Measurements from ENCODE around the gene SERTAD3. TPM values are rescaled to one million over a fixed set of nuclear protein-coding genes. Genes with fewer than 3 reads are reported as not detected.

The SERTAD3 gene, protein sequence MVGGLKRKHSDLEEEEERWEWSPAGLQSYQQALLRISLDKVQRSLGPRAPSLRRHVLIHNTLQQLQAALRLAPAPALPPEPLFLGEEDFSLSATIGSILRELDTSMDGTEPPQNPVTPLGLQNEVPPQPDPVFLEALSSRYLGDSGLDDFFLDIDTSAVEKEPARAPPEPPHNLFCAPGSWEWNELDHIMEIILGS
- total RNA-seq, result 12.6 and 17.0 TPM in 2 replicates

DNA sequence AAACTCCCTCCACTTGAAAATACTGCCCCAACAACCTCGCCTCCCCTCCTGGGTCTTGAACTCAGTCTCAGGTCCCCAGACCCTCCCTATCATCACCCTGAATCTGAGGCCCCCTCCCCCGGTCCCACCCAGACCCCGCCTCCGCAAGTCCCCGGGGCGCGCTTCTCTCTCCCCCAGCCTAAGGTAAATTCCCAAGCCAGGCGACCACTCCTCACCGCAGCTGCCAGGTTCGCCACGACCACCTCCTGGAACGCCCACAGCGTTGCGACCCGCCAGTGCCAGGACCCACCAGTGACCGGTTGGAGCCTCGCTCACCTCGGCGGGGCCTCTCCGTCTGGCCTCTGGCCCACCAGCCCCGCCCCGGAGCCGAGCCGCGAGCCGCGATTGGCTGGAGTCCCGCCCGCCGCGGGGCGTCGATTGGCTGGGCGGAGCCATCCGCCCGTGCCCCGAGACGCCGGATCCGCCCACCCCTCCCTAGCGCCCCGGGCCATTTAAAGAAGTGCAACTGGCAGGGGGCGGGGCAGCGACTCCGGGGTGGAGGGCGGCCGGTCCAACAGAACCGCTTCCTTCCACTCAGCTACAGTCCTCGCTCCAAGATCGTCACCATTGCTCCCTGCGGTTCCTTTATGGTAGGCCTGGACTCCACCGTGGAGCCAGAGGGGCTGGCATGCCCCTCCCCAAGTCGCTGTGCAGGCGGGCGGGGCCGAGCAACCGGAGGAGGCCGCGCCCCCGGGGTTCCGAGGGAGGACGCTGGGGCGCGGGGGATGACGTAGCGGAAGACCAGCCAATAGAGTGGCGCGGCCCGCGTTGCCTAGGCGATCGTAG is at the start of gene SERTAD3:
Gene SERTAD3, minus strand, starts transcription at position 336 of the 825 bp plus-strand sequence. CDS start 2,255 bp downstream, outside the sequence.

DNA sequence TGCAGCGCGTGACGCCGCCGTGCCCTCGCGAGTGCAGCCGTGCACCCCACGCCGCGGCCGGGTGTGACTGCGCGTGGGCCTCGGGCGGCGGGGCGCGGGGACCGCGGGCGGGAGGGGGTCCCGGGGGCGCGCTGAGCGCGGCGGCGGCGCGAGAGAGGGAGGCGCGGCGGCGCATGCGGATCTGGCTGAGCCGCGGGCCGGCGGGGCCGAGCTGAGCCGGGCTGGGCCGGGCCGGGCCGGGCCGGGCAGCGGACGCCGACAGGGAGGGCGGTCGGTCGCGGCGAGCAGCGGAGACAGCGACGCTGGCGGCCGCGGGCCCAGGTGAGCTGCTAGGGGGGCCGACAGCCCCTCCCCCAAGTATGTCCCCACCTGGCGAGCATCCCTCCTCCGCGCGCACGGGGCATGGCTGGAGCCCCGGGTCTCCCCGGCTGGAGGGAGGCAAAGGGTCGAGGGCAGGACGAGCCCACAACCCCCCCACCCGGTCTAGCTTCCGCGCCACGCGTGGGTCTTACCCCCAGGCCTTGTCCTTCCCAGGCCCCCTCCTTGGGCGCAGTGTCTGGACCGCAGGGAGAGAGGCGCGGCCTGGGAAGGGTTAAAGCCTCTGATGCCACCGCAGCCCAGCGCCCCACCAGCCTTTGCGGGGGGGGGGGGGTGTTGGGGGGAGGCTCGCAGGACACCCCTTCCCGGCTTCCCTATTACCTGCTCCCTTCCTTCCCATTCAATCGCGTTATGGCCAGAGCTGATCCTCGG is 23.0 kb upstream of the SERTAD3 start, which contains the start of gene SPTBN4:
Gene SPTBN4, plus strand, starts transcription at position 17 of the 750 bp plus-strand sequence. CDS start 5,621 bp downstream, outside the sequence.

DNA sequence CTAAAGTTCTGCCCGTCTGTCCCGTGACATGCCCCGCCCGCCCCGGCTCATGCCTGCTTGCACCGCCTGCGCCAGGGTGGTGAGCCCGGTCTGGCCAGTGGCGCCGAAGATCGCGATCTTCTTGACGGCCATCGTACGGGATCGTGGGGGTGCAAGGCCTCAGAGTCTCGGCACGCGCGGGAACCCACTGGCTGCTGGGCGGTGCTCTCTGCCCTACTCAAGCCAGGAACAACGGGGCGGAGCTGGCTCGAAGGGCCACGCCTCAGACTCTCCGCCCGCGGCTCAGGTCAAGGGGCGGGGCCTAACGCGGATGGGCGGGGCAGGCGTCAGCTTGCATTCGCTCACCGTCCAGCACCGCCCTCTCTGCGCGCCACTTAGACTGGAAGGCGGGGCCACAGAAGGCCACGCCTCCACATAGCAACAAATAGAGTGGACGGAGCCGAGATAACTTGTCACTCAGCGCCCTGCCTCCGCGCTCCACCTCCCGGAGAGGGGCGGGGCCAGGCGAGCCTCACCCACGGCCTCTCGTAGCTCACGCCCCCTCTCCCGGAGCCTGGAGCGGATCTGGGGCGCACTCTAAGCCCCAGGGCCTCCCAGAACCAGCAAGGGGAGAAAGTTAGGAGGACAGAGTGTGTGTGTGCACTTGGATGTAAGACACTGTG is 21.6 kb upstream of the SERTAD3 start, which contains the start of gene BLVRB:
Gene BLVRB, minus strand, starts transcription at position 189 of the 662 bp plus-strand sequence. Its CDS starts 57 bp downstream, at position 132.

GRCh38 chr19:40425450-40426287 is 18.5 kb downstream of the SERTAD3 start, which contains the start of gene SERTAD1:
TSS of gene SERTAD1 (minus strand) at chr19:40425992. CDS start at chr19:40423546, 2,446 bp downstream.

GRCh38 chr19:40413291-40413845 is 30.8 kb downstream of the SERTAD3 start, which contains the start of gene PRX:
TSS of gene PRX (minus strand) at chr19:40413378. CDS start at chr19:40407932, 5,446 bp downstream.

Other genes with a start within 250 kb of the SERTAD3 start
- not detected in 2 replicates for gene TTC9B, start 226.0 kb downstream of the SERTAD3 start, total RNA-seq
- gene CCNP, start 217.6 kb downstream of the SERTAD3 start, total RNA-seq, result 0.13 TPM in 1 of 2 replicates, not detected in the other
- 21.1 and 21.6 TPM in 2 replicates for gene AKT2, start 159.0 kb downstream of the SERTAD3 start, total RNA-seq
- 16.8 and 21.3 TPM in 2 replicates for gene C19orf47, start 95.9 kb downstream of the SERTAD3 start, total RNA-seq
- gene PLD3, start 95.6 kb downstream of the SERTAD3 start, total RNA-seq, result 252 and 262 TPM in 2 replicates
- gene HIPK4, start 54.2 kb downstream of the SERTAD3 start, total RNA-seq, result not detected in 2 replicates
- gene PRX, start 31.0 kb downstream of the SERTAD3 start, total RNA-seq, result 0.73 and 1.1 TPM in 2 replicates
- gene SERTAD1, start 18.3 kb downstream of the SERTAD3 start, total RNA-seq, result 38.8 and 43.6 TPM in 2 replicates
- gene BLVRB, start 21.4 kb upstream of the SERTAD3 start, total RNA-seq, result 127 and 132 TPM in 2 replicates
- gene SPTBN4, start 22.7 kb upstream of the SERTAD3 start, total RNA-seq, result 0.13 and 0.30 TPM in 2 replicates
- gene SHKBP1, start 132.5 kb upstream of the SERTAD3 start, total RNA-seq, result 89.6 and 112 TPM in 2 replicates
- 13.9 and 15.7 TPM in 2 replicates for gene LTBP4, start 157.0 kb upstream of the SERTAD3 start, total RNA-seq
- 25.7 and 28.6 TPM in 2 replicates for gene NUMBL, start 246.3 kb upstream of the SERTAD3 start, total RNA-seq

Measured in mammary microvascular endothelial cell (primary cell).